Measurements from ENCODE around the gene PRKN.

Gene PRKN

GRCh38 chr6:161549977-161550655 is 1177.5 kb downstream of the PRKN start:
- DNase-seq: peak; percentile 74

GRCh38 chr6:161548713-161549296 is 1178.8 kb downstream of the PRKN start:
- DNase-seq: no peak

GRCh38 chr6:161547617-161548016 is 1179.9 kb downstream of the PRKN start:
- DNase-seq: no peak

GRCh38 chr6:161546632-161547031 is 1180.9 kb downstream of the PRKN start:
- no peak for DNase-seq

- DNase-seq: no peak
Observed at GRCh38 chr6:161545741-161546140, 1181.8 kb downstream of the PRKN start.

- DNase-seq: no peak
Observed at GRCh38 chr6:161544801-161545480, 1182.6 kb downstream of the PRKN start.

GRCh38 chr6:161543684-161544309 is 1183.8 kb downstream of the PRKN start:
- DNase-seq: no peak

GRCh38 chr6:161542346-161542980 is 1185.1 kb downstream of the PRKN start:
- no peak for DNase-seq

- no peak for DNase-seq
Observed at GRCh38 chr6:161540532-161540931, 1187.0 kb downstream of the PRKN start.

GRCh38 chr6:161536224-161536630 is 1191.3 kb downstream of the PRKN start:
- DNase-seq: no peak

- no peak for DNase-seq
Observed at GRCh38 chr6:161534264-161534873, 1193.2 kb downstream of the PRKN start.

- DNase-seq: no peak
Observed at GRCh38 chr6:161533266-161533665, 1194.3 kb downstream of the PRKN start.

GRCh38 chr6:161532536-161532935 is 1195.0 kb downstream of the PRKN start:
- DNase-seq: no peak

- DNase-seq: no peak
Observed at GRCh38 chr6:161526794-161527193, 1200.8 kb downstream of the PRKN start.

- DNase-seq: no peak
Observed at GRCh38 chr6:161523362-161523761, 1204.2 kb downstream of the PRKN start.

- no peak for DNase-seq
Observed at GRCh38 chr6:161522276-161522675, 1205.3 kb downstream of the PRKN start.

- no peak for DNase-seq
Observed at GRCh38 chr6:161511447-161512095, 1216.0 kb downstream of the PRKN start.

- no peak for DNase-seq
Observed at GRCh38 chr6:161508341-161508740, 1219.2 kb downstream of the PRKN start.

GRCh38 chr6:161507375-161507774 is 1220.2 kb downstream of the PRKN start:
- no peak for DNase-seq

- no peak for DNase-seq
Observed at GRCh38 chr6:161503570-161503969, 1224.0 kb downstream of the PRKN start.

- no peak for DNase-seq
Observed at GRCh38 chr6:161498881-161499280, 1228.7 kb downstream of the PRKN start.

- DNase-seq: peak; percentile 22
Observed at GRCh38 chr6:161498359-161498758, 1229.2 kb downstream of the PRKN start.
